NK-92 treated with Interleukin-12 subunit alpha and Interleukin-12 subunit beta, amount 100 ng/mL, for 24 hours (cell line): ENCODE measurements around the gene GLIS1.

Experiments used
- DNase-seq: peaks from one replicate; lab custom pipeline; 2025; lab: John Stamatoyannopoulos, UW

The GLIS1 gene

GRCh38 chr1:53718443-53718842 is 20.5 kb downstream of the GLIS1 start:
- no peak for DNase-seq

GRCh38 chr1:53717025-53717804 is 21.7 kb downstream of the GLIS1 start:
- no peak for DNase-seq

- DNase-seq, result no peak
Observed at GRCh38 chr1:53716150-53716549, 22.8 kb downstream of the GLIS1 start.

GRCh38 chr1:53715478-53715877 is 23.5 kb downstream of the GLIS1 start:
- no peak for DNase-seq

GRCh38 chr1:53712276-53712675 is 26.7 kb downstream of the GLIS1 start:
- DNase-seq, result no peak

- no peak for DNase-seq
Observed at GRCh38 chr1:53710584-53710983, 28.4 kb downstream of the GLIS1 start.

GRCh38 chr1:53708687-53709086 is 30.3 kb downstream of the GLIS1 start:
- no peak for DNase-seq

GRCh38 chr1:53706356-53706755 is 32.6 kb downstream of the GLIS1 start:
- DNase-seq, result no peak

- no peak for DNase-seq
Observed at GRCh38 chr1:53705446-53706096, 33.4 kb downstream of the GLIS1 start.

- DNase-seq, result no peak
Observed at GRCh38 chr1:53704804-53705445, 34.0 kb downstream of the GLIS1 start.

GRCh38 chr1:53704304-53704703 is 34.7 kb downstream of the GLIS1 start:
- no peak for DNase-seq

GRCh38 chr1:53703174-53703573 is 35.8 kb downstream of the GLIS1 start:
- no peak for DNase-seq

GRCh38 chr1:53702341-53702740 is 36.6 kb downstream of the GLIS1 start:
- no peak for DNase-seq

- DNase-seq, result no peak
Observed at GRCh38 chr1:53700776-53701175, 38.2 kb downstream of the GLIS1 start.

- DNase-seq, result no peak
Observed at GRCh38 chr1:53699981-53700380, 39.0 kb downstream of the GLIS1 start.

GRCh38 chr1:53698384-53698980 is 40.5 kb downstream of the GLIS1 start:
- no peak for DNase-seq

GRCh38 chr1:53697721-53698383 is 41.1 kb downstream of the GLIS1 start:
- DNase-seq, result no peak

- no peak for DNase-seq
Observed at GRCh38 chr1:53696990-53697389, 42.0 kb downstream of the GLIS1 start.

- no peak for DNase-seq
Observed at GRCh38 chr1:53696571-53696970, 42.4 kb downstream of the GLIS1 start.

- no peak for DNase-seq
Observed at GRCh38 chr1:53696051-53696450, 42.9 kb downstream of the GLIS1 start.

GRCh38 chr1:53695116-53695515 is 43.8 kb downstream of the GLIS1 start:
- no peak for DNase-seq

GRCh38 chr1:53694718-53695091 is 44.3 kb downstream of the GLIS1 start:
- no peak for DNase-seq
